Aorta (tissue), 5 donors: ENCODE measurements around the gene BAIAP2. TPM values are rescaled to one million over a fixed set of nuclear protein-coding genes. Genes with fewer than 3 reads are reported as not detected.
"Not testable (repeated sequence)": the region's sequence is repeated elsewhere in the genome, so short reads cannot be mapped to it uniquely, and the experiment has no call there.

Experiments
- ATAC-seq: fragments of 200-7000 bp; cut with Tn5 transposase; one replicate; pipeline ENCODE4 v1.9.1; 2022; ENCODE audit warnings: moderate library complexity; ENCODE audit not compliant: low FRiP score
- DNase-seq, 2 donors: peaks; one replicate each; pipeline ENCODE4 v3.0.0-alpha.2; 2020
- H3K27ac ChIP-seq, 2 donors: one replicate each; pipeline ENCODE4 v1.5.1; 2013; ENCODE audit warnings: low read length in 2 of 2, mild to moderate bottlenecking in 2 of 2, moderate library complexity in 2 of 2, control low read depth in 1 of 2, inconsistent platforms in 1 of 2, low read depth in 1 of 2
- H3K27me3 ChIP-seq, 2 donors: one replicate each; pipeline ENCODE4 v1.6.1; 2013; ENCODE audit warnings: control low read depth in 1 of 2, low read length in 1 of 2, mild to moderate bottlenecking in 1 of 2, moderate library complexity in 1 of 2; ENCODE audit not compliant: insufficient read depth in 2 of 2, control insufficient read depth in 1 of 2
- H3K36me3 ChIP-seq, 2 donors: one replicate each; pipeline ENCODE4 v1.6.1; 2013; ENCODE audit warnings: control low read depth in 1 of 2, low read length in 1 of 2, mild to moderate bottlenecking in 1 of 2; ENCODE audit not compliant: insufficient read depth in 2 of 2, control insufficient read depth in 1 of 2
- H3K4me1 ChIP-seq, 2 donors: one replicate each; pipeline ENCODE4 v1.6.1; 2013; ENCODE audit warnings: low read length in 2 of 2, control low read depth in 1 of 2, mild to moderate bottlenecking in 1 of 2, moderate library complexity in 1 of 2; ENCODE audit not compliant: insufficient read depth in 2 of 2, control insufficient read depth in 1 of 2
- H3K4me3 ChIP-seq, 2 donors: one replicate each; pipeline ENCODE4 v1.5.1; 2013; ENCODE audit warnings: low read length in 2 of 2, control low read depth in 1 of 2, mild to moderate bottlenecking in 1 of 2
- H3K9me3 ChIP-seq: one replicate; pipeline ENCODE4 v1.6.1; 2013; ENCODE audit warnings: mild to moderate bottlenecking, low read length; ENCODE audit not compliant: control insufficient read depth
- WGBS, 2 donors: extraction: QIAGEN DNeasy Blood & Tissue Kit; methylation state at CpG; one replicate each; pipeline ENCODE4 v1.1.7; 2013; 5-methylcytosine and 5-hydroxymethylcytosine counted together
- intact Hi-C, 2 donors: fragments of 100-400 bp; cut with DNase I; formaldehyde crosslinking; loops; one replicate each; pipeline versions ENCODE4 v1.14.2 to v1.15.0; 2022
- polyA plus RNA-seq, 2 donors: library from polyadenylated mRNA; stranded (reverse); fragments of 200-250 nt; gene quantifications; one replicate each; pipeline ENCODE4 v1.2.3, GENCODE V29; 2013
- total RNA-seq, 2 donors: library from RNA; stranded (reverse); fragmentation: NEBNext Ultra II Directional; extraction: Animal tissue kit (Norgen Biotek cat#: 25700); gene quantifications; one replicate each; pipeline ENCODE4 v1.2.1, GENCODE V29; 2021
- donor health status: healthy with polysubstance abuse.
- donor health status: Bipolar disorder and iron deficiency.
- donor health status: DM: no; HTN: no; CAD: no.
- donor health status: DM: no; HTN: no; CAD: no.
- donor health status: DM: yes; HTN: yes; CAD: no.

BAIAP2 gene
- total and polyA plus RNA-seq, 4 donors, result 1.7 to 23.7 (median 14.3) TPM

GRCh38 chr17:81142301-81143199 lies 107.6 kb downstream of the BAIAP2 start:
- no peaks in the 10 kb centered on the region for H3K27me3 ChIP-seq
- ATAC-seq, result peak; percentile 88
- intact Hi-C loops, result loop anchor here (1.0 kb wide), 2 partner anchors 97 to 99 kb away; partner anchors contain the start of genes NDUFAF8 (in 1 of the 2) and TEPSIN (in 1 of the 2)
- no peak overlapping the region for H3K4me3 ChIP-seq
- H3K4me1 ChIP-seq, result no peaks in the 10 kb centered on the region
- WGBS, 2 donors, result 33 to 40% methylated on average over 24 to 25 of the region's 25 CpGs
- H3K27ac ChIP-seq, result no peak overlapping the region
- peak; percentile 88 to 94 for DNase-seq
- no peaks in the 10 kb centered on the region for H3K36me3 ChIP-seq
- no peaks in the 10 kb centered on the region for H3K9me3 ChIP-seq

GRCh38 chr17:81143200-81143527 lies 108.2 kb downstream of the BAIAP2 start:
- Histone ChIP-seq H3K4me3 (no peak overlapping the region), H3K4me1 (no peaks in the 10 kb centered on the region), H3K27me3 (no peaks in the 10 kb centered on the region), H3K9me3 (no peaks in the 10 kb centered on the region), H3K36me3 (no peaks in the 10 kb centered on the region), H3K27ac (no peak overlapping the region)
- peak; percentile 29 for ATAC-seq
- DNase-seq, result no peak
- intact Hi-C loops, result no loop called here
- 65 to 72% methylated on average over 11 of the region's 11 CpGs for WGBS, 2 donors

GRCh38 chr17:81143717-81144422 lies 108.9 kb downstream of the BAIAP2 start:
- no peaks in the 10 kb centered on the region for H3K27me3 ChIP-seq
- H3K4me3 ChIP-seq, result no peak overlapping the region
- H3K4me1 ChIP-seq, result no peaks in the 10 kb centered on the region
- WGBS, 2 donors, result 90 to 91% methylated on average over 17 of the region's 17 CpGs
- intact Hi-C loops, result no loop called here
- no peaks in the 10 kb centered on the region for H3K9me3 ChIP-seq
- ATAC-seq (no peak), DNase-seq (no peak)
- no peaks in the 10 kb centered on the region for H3K36me3 ChIP-seq
- H3K27ac ChIP-seq, result no peak overlapping the region

- ATAC-seq (no peak), DNase-seq (no peak)
- WGBS, 2 donors, result 91 to 92% methylated on average over 14 of the region's 14 CpGs
- no peaks in the 10 kb centered on the region for H3K36me3 ChIP-seq
- no peak overlapping the region for H3K4me3 ChIP-seq
- intact Hi-C loops, result no loop called here
- H3K27me3 ChIP-seq, result no peaks in the 10 kb centered on the region
- no peaks in the 10 kb centered on the region for H3K9me3 ChIP-seq
- H3K27ac ChIP-seq, result no peak overlapping the region
- no peaks in the 10 kb centered on the region for H3K4me1 ChIP-seq
Observed at GRCh38 chr17:81144423-81144781, 109.5 kb downstream of the BAIAP2 start.

- 82 to 87% methylated on average over 10 of the region's 10 CpGs for WGBS, 2 donors
- H3K36me3 ChIP-seq, intact Hi-C loops: not testable (repeated sequence)
Observed at GRCh38 chr17:81146208-81146607, 111.3 kb downstream of the BAIAP2 start.

GRCh38 chr17:81147701-81148100 lies 112.8 kb downstream of the BAIAP2 start:
- intact Hi-C loops, result no loop called here
- DNase-seq, result no peak
- Histone ChIP-seq H3K27me3 (no peaks in the 10 kb centered on the region), H3K4me3 (no peak overlapping the region), H3K9me3 (no peaks in the 10 kb centered on the region), H3K27ac (no peak overlapping the region), H3K4me1 (no peaks in the 10 kb centered on the region), H3K36me3 (no peaks in the 10 kb centered on the region)
- no peak for ATAC-seq
- WGBS, 2 donors, result 90 to 91% methylated on average over 10 of the region's 10 CpGs

More at GRCh38 chr17:81146208-81146607, 111.3 kb downstream of the BAIAP2 start:
- H3K9me3 ChIP-seq, H3K27ac ChIP-seq, ATAC-seq, DNase-seq, H3K4me1 ChIP-seq, H3K4me3 ChIP-seq, H3K27me3 ChIP-seq: not testable (repeated sequence)

GRCh38 chr17:81148571-81148970 lies 113.6 kb downstream of the BAIAP2 start:
- Histone ChIP-seq H3K9me3 (no peaks in the 10 kb centered on the region), H3K4me3 (no peak overlapping the region), H3K27me3 (no peaks in the 10 kb centered on the region), H3K4me1 (no peaks in the 10 kb centered on the region), H3K27ac (no peak overlapping the region), H3K36me3 (no peaks in the 10 kb centered on the region)
- ATAC-seq (peak; percentile 17), DNase-seq (no peak)
- intact Hi-C loops, result no loop called here
- WGBS, 2 donors, result 85 to 94% methylated on average over 15 of the region's 15 CpGs

GRCh38 chr17:81148986-81149533 lies 114.1 kb downstream of the BAIAP2 start:
- H3K27me3 ChIP-seq, result no peaks in the 10 kb centered on the region
- ATAC-seq (peak; percentile 39), DNase-seq (no peak)
- H3K4me3 ChIP-seq, result no peak overlapping the region
- H3K4me1 ChIP-seq, result no peaks in the 10 kb centered on the region
- H3K9me3 ChIP-seq, result no peaks in the 10 kb centered on the region
- 86 to 91% methylated on average over 14 of the region's 14 CpGs for WGBS, 2 donors
- intact Hi-C loops, result no loop called here
- no peak overlapping the region for H3K27ac ChIP-seq
- no peaks in the 10 kb centered on the region for H3K36me3 ChIP-seq
